Colonic mucosa (tissue), 4 donors: ENCODE measurements around the gene ARNT2. TPM values are rescaled to one million over a fixed set of nuclear protein-coding genes. Genes with fewer than 3 reads are reported as not detected.
A peak's percentile ranks its signal among the peaks of the same experiment; 100 is the strongest.

Source experiments
- DNase-seq: peaks from one replicate; pipeline ENCODE4 v3.0.0-alpha.2; 2020
- H3K27ac ChIP-seq: fragments of 200-600 bp; one replicate; pipeline ENCODE4 v1.8.0; 2021
- H3K27me3 ChIP-seq: fragments of 200-600 bp; one replicate; pipeline ENCODE4 v1.8.0; 2021
- H3K36me3 ChIP-seq: fragments of 200-600 bp; one replicate; pipeline ENCODE4 v1.8.0; 2021
- H3K4me1 ChIP-seq: fragments of 200-600 bp; one replicate; pipeline ENCODE4 v1.8.0; 2021; ENCODE audit warnings: mild to moderate bottlenecking
- H3K4me3 ChIP-seq: fragments of 200-600 bp; one replicate; pipeline ENCODE4 v1.8.0; 2021
- H3K9ac ChIP-seq, 2 donors: one replicate each; pipeline ENCODE4 v1.7.0; 2013; ENCODE audit warnings: control low read depth in 2 of 2, low read depth in 2 of 2, low read length in 2 of 2
- H3K9me3 ChIP-seq: fragments of 200-600 bp; one replicate; pipeline ENCODE4 v1.8.0; 2021
- CTCF ChIP-seq: fragments of 200-600 bp; IDR thresholded peaks from one replicate; pipeline ENCODE4 v1.8.0; 2022; ENCODE audit warnings: antibody characterized with exemption, mild to moderate bottlenecking
- intact Hi-C: fragments of 100-400 bp; cut with DNase I; formaldehyde crosslinking; loops from one replicate; pipeline ENCODE4 v1.14.1; 2022
- total RNA-seq, 2 donors: library from RNA; stranded (reverse); fragmentation: NEBNext Ultra II Directional in 1 of 2; extraction: Animal tissue kit (Norgen Biotek cat#: 25700) in 1 of 2; gene quantifications; one replicate each; pipeline ENCODE4 v1.2.1, GENCODE V29; 2021
- donor health status: healthy.
- donor health status: DM: no; HTN: no; CAD: no.
- donor health status: DM: no; HTN: no; CAD: no.

ARNT2 gene
- total RNA-seq, 2 donors from 2014 or later: 1.6 to 2.7 TPM

GRCh38 chr15:80614711-80615360 is 210.7 kb downstream of the ARNT2 start:
- TF ChIP-seq CTCF: no peak
- intact Hi-C loops: loop anchor here (10.0 kb wide), 1 partner anchor 160 kb away; the partner anchor contains the start of gene CEMIP

GRCh38 chr15:80615361-80615736 is 211.2 kb downstream of the ARNT2 start:
- Histone ChIP-seq H3K9me3 (no peaks in the 10 kb centered on the region), H3K36me3 (no peaks in the 10 kb centered on the region), H3K4me1 (no peaks in the 10 kb centered on the region), H3K4me3 (no peak overlapping the region), H3K9ac (no peak overlapping the region), H3K27ac (no peak overlapping the region), H3K27me3 (no peaks in the 10 kb centered on the region)
- TF ChIP-seq CTCF: no peak
- intact Hi-C loops: loop anchor here (10.0 kb wide), 1 partner anchor 159 kb away; the partner anchor contains the start of gene CEMIP
- DNase-seq: no peak

More at GRCh38 chr15:80614711-80615360, 210.7 kb downstream of the ARNT2 start:
- Histone ChIP-seq H3K4me3 (no peak overlapping the region), H3K27me3 (no peaks in the 10 kb centered on the region), H3K9me3 (no peaks in the 10 kb centered on the region), H3K36me3 (no peaks in the 10 kb centered on the region), H3K4me1 (no peaks in the 10 kb centered on the region), H3K27ac (no peak overlapping the region), H3K9ac (no peak overlapping the region)
- peak; percentile 12 for DNase-seq

- TF ChIP-seq CTCF: no peak
- H3K4me1 ChIP-seq: no peaks in the 10 kb centered on the region
- intact Hi-C loops: loop anchor here (10.0 kb wide), 1 partner anchor 159 kb away; the partner anchor contains the start of gene CEMIP
- H3K9ac ChIP-seq: no peak overlapping the region
- no peaks in the 10 kb centered on the region for H3K36me3 ChIP-seq
- peak; percentile 73 for DNase-seq
- H3K9me3 ChIP-seq: no peaks in the 10 kb centered on the region
- no peak overlapping the region for H3K4me3 ChIP-seq
- no peaks in the 10 kb centered on the region for H3K27me3 ChIP-seq
- H3K27ac ChIP-seq: no peak overlapping the region
Measured at GRCh38 chr15:80615783-80616391, 211.7 kb downstream of the ARNT2 start.

GRCh38 chr15:80618685-80619400 is 214.7 kb downstream of the ARNT2 start:
- Histone ChIP-seq H3K36me3 (no peaks in the 10 kb centered on the region), H3K4me1 (no peaks in the 10 kb centered on the region), H3K4me3 (no peak overlapping the region), H3K9ac (no peak overlapping the region), H3K27ac (no peak overlapping the region), H3K27me3 (no peaks in the 10 kb centered on the region), H3K9me3 (no peaks in the 10 kb centered on the region)
- no peak for DNase-seq
- intact Hi-C loops: loop anchor here (10.0 kb wide), 1 partner anchor 156 kb away; the partner anchor contains the start of gene CEMIP
- no peak for TF ChIP-seq CTCF

GRCh38 chr15:80619680-80620079 is 215.5 kb downstream of the ARNT2 start:
- no peak overlapping the region for H3K27ac ChIP-seq
- no peak for DNase-seq
- no peak overlapping the region for H3K9ac ChIP-seq
- no peaks in the 10 kb centered on the region for H3K4me1 ChIP-seq
- TF ChIP-seq CTCF: peak; percentile 30
- H3K4me3 ChIP-seq: no peak overlapping the region
- no peaks in the 10 kb centered on the region for H3K27me3 ChIP-seq
- intact Hi-C loops: loop anchor here (10.0 kb wide), 1 partner anchor 155 kb away; the partner anchor contains the start of gene CEMIP
- no peaks in the 10 kb centered on the region for H3K36me3 ChIP-seq
- no peaks in the 10 kb centered on the region for H3K9me3 ChIP-seq
